CD4-positive, alpha-beta T cell treated with Interleukin-17A for 4 hours (primary cell): ENCODE measurements around the gene FBXL19.
A peak's percentile ranks its signal among the peaks of the same experiment; 100 is the strongest.

Source experiments
- DNase-seq: peaks from one replicate; pipeline ENCODE4 v3.0.0-alpha.2; 2020; ENCODE audit warnings: mixed read lengths

FBXL19 gene

DNA sequence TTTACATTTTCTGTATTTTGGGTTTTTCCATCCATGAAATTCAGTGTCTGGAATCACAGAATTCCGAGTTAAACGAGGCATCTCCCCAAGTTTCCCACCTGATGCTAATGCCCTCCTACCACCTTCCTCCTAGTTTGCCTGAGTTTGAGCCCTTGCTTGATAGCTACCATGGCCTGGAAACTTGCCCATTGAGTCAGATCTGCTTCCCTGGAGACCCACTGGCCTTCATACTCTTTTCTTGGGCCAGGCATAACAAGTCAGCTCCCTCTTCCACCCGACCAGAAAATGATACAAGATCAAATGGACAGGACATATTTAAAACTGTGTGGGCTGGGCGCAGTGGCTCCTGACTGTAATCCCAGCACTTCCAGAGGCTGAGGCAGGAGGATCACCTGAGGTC, 44.4 kb downstream of the FBXL19 start:
- no peak for DNase-seq

DNA sequence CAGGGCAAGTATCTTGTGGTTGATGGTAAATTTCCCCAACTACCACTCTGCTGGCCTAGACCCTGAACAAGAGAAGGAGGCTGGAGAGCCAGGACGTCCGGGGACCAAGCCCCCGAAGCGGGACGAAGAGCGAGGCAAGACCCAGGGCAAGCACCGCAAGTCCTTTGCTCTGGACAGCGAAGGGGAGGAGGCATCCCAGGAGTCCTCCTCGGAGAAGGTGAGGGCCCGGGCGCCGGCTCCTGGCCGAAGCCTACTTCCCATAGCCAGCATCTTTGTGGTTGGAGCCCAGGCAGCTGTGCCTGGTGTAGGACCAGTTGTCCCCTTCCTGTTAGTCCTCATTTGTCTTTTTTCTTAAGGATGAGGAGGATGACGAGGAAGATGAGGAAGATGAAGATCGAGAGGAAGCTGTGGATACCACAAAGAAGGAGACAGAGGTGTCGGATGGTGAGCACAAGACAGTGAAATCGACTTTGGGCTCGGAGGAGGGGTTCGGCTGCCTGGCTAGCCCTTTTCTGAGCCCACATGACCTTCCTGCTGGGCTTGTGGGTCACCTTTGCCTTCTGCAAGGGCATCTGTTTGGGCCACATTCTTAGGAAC, 46.0 kb downstream of the FBXL19 start:
- no peak for DNase-seq

DNA sequence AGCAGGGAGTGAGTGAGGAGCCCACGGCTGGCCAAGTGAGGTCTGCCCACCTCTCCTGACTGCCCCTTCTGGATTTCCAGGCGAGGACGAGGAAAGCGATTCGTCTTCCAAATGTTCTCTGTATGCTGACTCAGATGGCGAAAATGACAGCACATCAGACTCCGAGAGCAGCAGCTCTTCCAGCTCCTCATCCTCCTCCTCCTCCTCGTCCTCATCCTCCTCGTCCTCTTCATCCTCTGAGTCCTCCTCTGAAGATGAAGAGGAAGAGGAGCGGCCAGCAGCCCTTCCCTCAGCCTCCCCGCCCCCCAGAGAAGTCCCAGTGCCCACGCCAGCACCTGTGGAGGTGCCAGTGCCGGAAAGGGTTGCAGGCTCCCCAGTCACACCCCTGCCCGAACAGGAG, 47.9 kb downstream of the FBXL19 start:
- no peak for DNase-seq

GRCh38 chr16:30972872-30973271, 49.5 kb downstream of the FBXL19 start:
- DNase-seq: no peak

GRCh38 chr16:30974348-30974747, 51.0 kb downstream of the FBXL19 start:
- DNase-seq: no peak

DNA sequence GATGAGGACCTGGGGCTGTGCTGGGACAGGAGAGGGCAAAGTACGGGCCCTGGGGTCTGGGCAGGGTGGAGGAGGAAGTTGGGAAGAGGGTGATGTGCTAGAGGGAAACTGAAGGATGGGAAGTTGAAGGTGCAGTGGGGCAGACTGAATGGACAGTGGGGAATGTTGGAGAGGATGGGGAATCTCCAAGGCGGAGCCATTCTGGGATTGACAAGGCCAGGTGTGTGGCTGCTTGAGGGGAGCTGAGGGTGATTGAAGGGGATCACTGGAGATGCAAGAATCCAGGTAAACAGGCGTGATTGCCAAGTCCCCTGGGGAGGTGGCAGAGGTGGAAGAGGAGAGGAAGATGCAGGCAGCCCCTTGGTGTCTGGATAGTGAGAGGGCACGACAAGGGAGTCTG, 53.1 kb downstream of the FBXL19 start:
- DNase-seq: no peak

GRCh38 chr16:30977502-30977901, 54.1 kb downstream of the FBXL19 start:
- peak; percentile 32 for DNase-seq

- DNase-seq: no peak
Observed at GRCh38 chr16:30979170-30980022, 56.0 kb downstream of the FBXL19 start.

DNA sequence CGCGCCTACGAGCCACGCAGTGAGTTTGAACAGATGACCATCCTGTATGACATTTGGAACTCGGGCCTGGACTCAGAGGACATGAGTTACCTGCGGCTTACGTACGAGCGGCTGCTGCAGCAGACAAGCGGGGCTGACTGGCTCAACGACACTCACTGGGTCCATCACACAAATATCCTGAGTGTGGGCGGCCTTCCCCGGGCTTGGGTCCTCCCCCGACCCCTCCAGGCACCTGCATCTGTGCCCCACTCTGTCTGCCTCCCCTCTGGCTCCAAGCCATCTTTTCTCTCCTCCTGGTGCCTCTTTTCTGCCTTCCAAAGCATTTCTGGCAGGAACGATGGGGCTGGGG, 56.6 kb downstream of the FBXL19 start:
- no peak for DNase-seq

DNA sequence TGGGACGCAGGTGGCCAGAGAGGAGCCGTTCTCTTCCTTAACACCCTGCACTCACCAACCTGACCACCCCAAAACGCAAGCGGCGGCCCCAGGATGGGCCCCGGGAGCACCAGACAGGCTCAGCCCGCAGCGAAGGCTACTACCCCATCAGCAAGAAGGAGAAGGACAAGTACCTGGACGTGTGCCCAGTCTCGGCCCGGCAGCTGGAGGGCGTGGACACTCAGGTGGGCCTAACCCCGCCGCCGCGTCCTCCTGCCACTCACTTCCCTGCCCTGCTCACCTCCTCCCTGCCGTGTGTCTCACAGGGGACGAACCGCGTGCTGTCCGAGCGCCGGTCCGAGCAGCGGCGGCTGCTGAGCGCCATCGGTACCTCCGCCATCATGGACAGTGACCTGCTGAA, 57.1 kb downstream of the FBXL19 start:
- DNase-seq: no peak

GRCh38 chr16:30980959-30981358, 57.6 kb downstream of the FBXL19 start:
- no peak for DNase-seq

- DNase-seq: no peak
Observed at GRCh38 chr16:30982548-30983288, 59.3 kb downstream of the FBXL19 start.

DNA sequence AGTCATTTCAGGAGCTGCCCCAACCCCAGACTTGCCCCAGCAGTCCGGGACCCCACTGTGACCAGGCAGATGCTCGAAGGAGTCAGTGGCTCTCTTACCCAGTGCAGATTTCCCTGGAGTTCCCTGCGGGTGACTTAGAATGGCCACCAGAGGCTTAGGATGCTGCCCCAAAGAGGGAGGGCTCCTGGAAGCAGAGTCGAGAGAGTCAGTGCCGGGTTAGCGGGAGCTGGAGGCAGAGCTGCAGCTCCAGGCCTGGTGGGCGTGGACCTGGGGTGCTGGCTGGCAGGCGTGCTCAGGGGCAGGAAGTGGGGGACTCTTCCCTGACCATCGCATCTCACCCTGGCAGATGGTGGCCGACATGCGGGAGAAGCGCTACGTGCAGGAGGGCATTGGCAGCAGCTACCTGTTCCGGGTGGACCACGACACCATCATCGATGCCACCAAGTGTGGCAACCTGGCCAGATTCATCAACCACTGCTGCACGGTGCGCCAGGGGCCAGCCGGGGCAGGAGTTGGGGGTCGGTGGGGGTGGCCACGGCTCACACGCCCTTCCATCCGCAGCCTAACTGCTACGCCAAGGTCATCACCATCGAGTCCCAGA, 60.0 kb downstream of the FBXL19 start:
- no peak for DNase-seq

DNA sequence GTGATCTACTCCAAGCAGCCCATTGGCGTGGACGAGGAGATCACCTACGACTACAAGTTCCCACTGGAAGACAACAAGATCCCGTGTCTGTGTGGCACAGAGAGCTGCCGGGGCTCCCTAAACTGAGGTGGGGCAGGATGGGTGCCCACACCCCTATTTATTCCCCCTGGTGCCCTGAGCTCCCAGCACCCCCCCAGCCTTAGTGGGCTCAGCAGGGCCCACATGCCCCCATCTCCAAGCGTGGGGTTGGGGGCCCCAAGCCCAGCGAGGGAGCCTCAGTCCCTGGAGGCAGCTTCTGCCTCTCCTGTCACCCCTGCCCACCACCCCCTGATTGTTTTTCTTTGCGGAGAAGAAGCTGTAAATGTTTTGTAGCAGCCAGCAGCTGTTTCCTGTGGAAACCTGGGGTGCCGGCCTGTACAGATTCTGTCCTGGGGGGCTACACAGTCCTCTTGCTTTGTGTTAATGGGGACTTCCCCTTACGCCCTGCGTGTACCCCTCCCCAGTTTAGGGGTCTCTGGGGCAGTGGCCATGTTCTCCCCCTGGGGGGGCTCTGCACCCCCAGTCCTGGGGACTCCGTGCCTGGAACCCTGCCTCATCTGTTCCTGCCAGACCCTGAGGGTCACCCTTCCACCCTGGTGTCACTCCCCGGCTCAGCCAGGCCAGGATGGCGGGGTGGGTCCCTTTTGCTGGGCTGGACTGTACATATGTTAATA, 60.7 kb downstream of the FBXL19 start:
- no peak for DNase-seq

GRCh38 chr16:30984669-30985400, 61.5 kb downstream of the FBXL19 start, which contains the start of gene HSD3B7:
TSS of gene HSD3B7 (plus strand) at chr16:30985207. CDS start at chr16:30985659, 452 bp downstream.
- peak; percentile 89 for DNase-seq

DNA sequence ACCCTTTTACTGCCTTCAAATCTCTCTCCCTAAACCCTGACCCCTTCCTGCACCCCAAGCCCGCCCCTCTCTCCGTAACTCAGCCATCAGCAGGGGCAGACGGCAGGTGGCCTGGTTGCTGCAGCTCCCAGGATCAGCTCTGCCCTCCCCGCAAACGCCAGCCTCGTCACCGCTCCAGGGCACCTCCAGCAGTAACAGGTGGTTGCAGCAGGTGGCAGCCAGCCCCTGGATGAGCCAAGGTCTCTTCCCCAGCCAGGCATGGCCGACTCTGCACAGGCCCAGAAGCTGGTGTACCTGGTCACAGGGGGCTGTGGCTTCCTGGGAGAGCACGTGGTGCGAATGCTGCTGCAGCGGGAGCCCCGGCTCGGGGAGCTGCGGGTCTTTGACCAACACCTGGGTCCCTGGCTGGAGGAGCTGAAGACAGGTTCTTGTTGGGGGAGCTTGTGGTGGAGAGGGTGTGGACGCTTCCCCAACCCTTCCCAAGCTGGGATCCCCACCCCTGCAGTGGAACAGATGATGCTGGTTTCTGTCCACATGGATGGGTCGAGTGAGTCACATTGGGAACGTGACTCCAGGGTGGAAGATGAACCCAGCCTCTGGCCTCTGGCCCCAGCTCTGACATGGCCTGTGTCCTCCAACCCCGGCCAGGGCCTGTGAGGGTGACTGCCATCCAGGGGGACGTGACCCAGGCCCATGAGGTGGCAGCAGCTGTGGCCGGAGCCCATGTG, 62.2 kb downstream of the FBXL19 start:
- no peak for DNase-seq

DNA sequence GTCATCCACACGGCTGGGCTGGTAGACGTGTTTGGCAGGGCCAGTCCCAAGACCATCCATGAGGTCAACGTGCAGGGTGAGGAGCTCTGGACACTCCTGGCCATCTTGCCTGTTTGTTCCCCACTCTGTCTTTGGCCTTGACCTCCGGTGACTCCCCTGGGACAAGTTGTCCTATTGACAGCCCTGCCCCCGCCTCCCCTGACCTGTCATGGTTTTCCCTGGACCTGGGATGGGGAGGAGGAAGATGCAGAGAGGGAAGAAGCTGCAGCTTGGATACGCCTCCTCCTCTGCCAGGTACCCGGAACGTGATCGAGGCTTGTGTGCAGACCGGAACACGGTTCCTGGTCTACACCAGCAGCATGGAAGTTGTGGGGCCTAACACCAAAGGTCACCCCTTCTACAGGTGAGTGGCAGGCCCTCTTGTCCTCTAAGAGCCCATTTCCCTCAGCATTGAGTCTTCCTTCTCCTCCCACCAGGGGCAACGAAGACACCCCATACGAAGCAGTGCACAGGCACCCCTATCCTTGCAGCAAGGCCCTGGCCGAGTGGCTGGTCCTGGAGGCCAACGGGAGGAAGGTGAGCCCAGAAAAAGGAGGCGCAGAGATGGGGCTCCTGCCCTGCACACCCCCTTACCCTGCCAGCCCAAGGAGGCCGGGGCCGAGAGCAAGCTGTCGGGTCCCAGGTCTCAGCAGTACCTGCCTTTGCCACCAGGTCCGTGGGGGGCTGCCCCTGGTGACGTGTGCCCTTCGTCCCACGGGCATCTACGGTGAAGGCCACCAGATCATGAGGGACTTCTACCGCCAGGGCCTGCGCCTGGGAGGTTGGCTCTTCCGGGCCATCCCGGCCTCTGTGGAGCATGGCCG, 63.0 kb downstream of the FBXL19 start:
- no peak for DNase-seq

DNA sequence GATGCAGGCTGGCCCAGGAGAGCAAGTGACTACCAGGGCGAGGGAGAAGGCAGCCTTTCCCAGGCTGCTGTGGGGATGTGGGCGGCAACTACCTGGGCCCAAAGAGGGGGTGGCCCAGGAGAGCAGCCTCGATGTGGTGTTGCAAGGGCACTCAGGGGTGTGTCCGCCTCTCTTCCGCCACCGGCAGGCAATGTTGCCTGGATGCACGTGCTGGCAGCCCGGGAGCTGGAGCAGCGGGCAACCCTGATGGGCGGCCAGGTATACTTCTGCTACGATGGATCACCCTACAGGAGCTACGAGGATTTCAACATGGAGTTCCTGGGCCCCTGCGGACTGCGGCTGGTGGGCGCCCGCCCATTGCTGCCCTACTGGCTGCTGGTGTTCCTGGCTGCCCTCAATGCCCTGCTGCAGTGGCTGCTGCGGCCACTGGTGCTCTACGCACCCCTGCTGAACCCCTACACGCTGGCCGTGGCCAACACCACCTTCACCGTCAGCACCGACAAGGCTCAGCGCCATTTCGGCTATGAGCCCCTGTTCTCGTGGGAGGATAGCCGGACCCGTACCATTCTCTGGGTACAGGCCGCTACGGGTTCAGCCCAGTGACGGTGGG, 64.3 kb downstream of the FBXL19 start:
- DNase-seq: no peak

- DNase-seq: no peak
Observed at GRCh38 chr16:30989469-30990047, 66.2 kb downstream of the FBXL19 start.
